Measurements from ENCODE around the gene OPA1. TPM values are rescaled to one million over a fixed set of nuclear protein-coding genes. Genes with fewer than 3 reads are reported as not detected.

OPA1 gene
- total RNA-seq, 2 experiments from 2014 or later = 56.1 to 57.6 TPM

- intact Hi-C loops (cut with DNase I, micrococcal nuclease) = no loop called here
- no peak overlapping the region for H3K27ac Mint-ChIP-seq
- Histone ChIP-seq H3K9me3 (ENCODE audit: control insufficient read depth in 1 of 2, insufficient read depth in 1 of 2, low read length in 2 of 2) (no peaks in the 10 kb centered on the region), H3K4me3 (ENCODE audit: low read length) (no peak overlapping the region), H3K27me3 (ENCODE audit: control insufficient read depth in 1 of 2, insufficient read depth in 2 of 2, low read length in 2 of 2) (no peaks in the 10 kb centered on the region), H3K4me1 (ENCODE audit: insufficient read depth, low read length) (no peaks in the 10 kb centered on the region), H3K27ac (ENCODE audit: low read depth in 1 of 2, low read length in 2 of 2) (no peak overlapping the region), H3K36me3 (ENCODE audit: insufficient read depth, low read length) (peaks cover 79% of the 10 kb centered on the region)
- CTCF ChIA-PET = no interaction called here
- H3K4me3 Mint-ChIP-seq = no peak overlapping the region
- POLR2A ChIA-PET = no interaction called here
- H3K9me3 Mint-ChIP-seq = no peaks in the 10 kb centered on the region
- ATAC-seq (ENCODE audit: poor library complexity) (no peak), DNase-seq (no peak)
- H3K4me1 Mint-ChIP-seq (ENCODE audit: low read depth) = no peaks in the 10 kb centered on the region
- no peaks in the 10 kb centered on the region for H3K27me3 Mint-ChIP-seq
- peaks cover 88% of the 10 kb centered on the region for H3K36me3 Mint-ChIP-seq (ENCODE audit: low read depth)
- TF ChIP-seq CTCF (IDR thresholded peaks at IDR 0.05) = no peak
Measured at GRCh38 chr3:193648542-193649076, 55.6 kb downstream of the OPA1 start.

GRCh38 chr3:193650585-193650984 is 57.6 kb downstream of the OPA1 start:
- ATAC-seq (ENCODE audit: poor library complexity) = no peak
- Histone ChIP-seq H3K36me3 (ENCODE audit: insufficient read depth, low read length) (peaks cover 72% of the 10 kb centered on the region), H3K27ac (ENCODE audit: low read depth in 1 of 2, low read length in 2 of 2) (no peak overlapping the region), H3K27me3 (ENCODE audit: control insufficient read depth in 1 of 2, insufficient read depth in 2 of 2, low read length in 2 of 2) (no peaks in the 10 kb centered on the region), H3K4me3 (ENCODE audit: low read length) (no peak overlapping the region), H3K9me3 (ENCODE audit: control insufficient read depth in 1 of 2, insufficient read depth in 1 of 2, low read length in 2 of 2) (no peaks in the 10 kb centered on the region), H3K4me1 (ENCODE audit: insufficient read depth, low read length) (no peaks in the 10 kb centered on the region)
- peaks cover 88% of the 10 kb centered on the region for H3K36me3 Mint-ChIP-seq (ENCODE audit: low read depth)
- intact Hi-C loops (cut with DNase I, micrococcal nuclease) = no loop called here
- ChIA-PET CTCF (no interaction called here), POLR2A (no interaction called here)
- no peaks in the 10 kb centered on the region for H3K9me3 Mint-ChIP-seq
- H3K27ac Mint-ChIP-seq = no peak overlapping the region
- no peaks in the 10 kb centered on the region for H3K27me3 Mint-ChIP-seq
- no peaks in the 10 kb centered on the region for H3K4me1 Mint-ChIP-seq (ENCODE audit: low read depth)
- no peak for DNase-seq
- no peak overlapping the region for H3K4me3 Mint-ChIP-seq
- no peak for TF ChIP-seq CTCF (IDR thresholded peaks at IDR 0.05)

- Histone ChIP-seq H3K9me3 (ENCODE audit: control insufficient read depth in 1 of 2, insufficient read depth in 1 of 2, low read length in 2 of 2) (no peaks in the 10 kb centered on the region), H3K4me3 (ENCODE audit: low read length) (no peak overlapping the region), H3K27ac (ENCODE audit: low read depth in 1 of 2, low read length in 2 of 2) (no peak overlapping the region), H3K4me1 (ENCODE audit: insufficient read depth, low read length) (no peaks in the 10 kb centered on the region), H3K27me3 (ENCODE audit: control insufficient read depth in 1 of 2, insufficient read depth in 2 of 2, low read length in 2 of 2) (no peaks in the 10 kb centered on the region), H3K36me3 (ENCODE audit: insufficient read depth, low read length) (peaks cover 74% of the 10 kb centered on the region)
- no peak for TF ChIP-seq CTCF (IDR thresholded peaks at IDR 0.05)
- ATAC-seq (ENCODE audit: poor library complexity) (no peak), DNase-seq (no peak)
- H3K4me3 Mint-ChIP-seq = no peak overlapping the region
- peaks cover 88% of the 10 kb centered on the region for H3K36me3 Mint-ChIP-seq (ENCODE audit: low read depth)
- H3K9me3 Mint-ChIP-seq = no peaks in the 10 kb centered on the region
- intact Hi-C loops (cut with DNase I, micrococcal nuclease) = no loop called here
- POLR2A ChIA-PET = no interaction called here
- no peaks in the 10 kb centered on the region for H3K4me1 Mint-ChIP-seq (ENCODE audit: low read depth)
- no peak overlapping the region for H3K27ac Mint-ChIP-seq
- CTCF ChIA-PET = no interaction called here
- H3K27me3 Mint-ChIP-seq = no peaks in the 10 kb centered on the region
Measured at GRCh38 chr3:193655831-193656433, 62.9 kb downstream of the OPA1 start.

All from CD4-positive, alpha-beta T cell (primary cell).